SH-SY5Y (cell line): Measurements from ENCODE around the gene CDK5RAP1.

Experiments used
- GATA2 ChIP-seq: IDR thresholded peaks from 2 replicates; pipeline ENCODE4 v1.6.1; 2011; ENCODE audit warnings: mild to moderate bottlenecking, low read depth, low read length
- GATA3 ChIP-seq: IDR thresholded peaks from 2 replicates; pipeline ENCODE4 v1.6.1; 2011; ENCODE audit warnings: low read depth, mild to moderate bottlenecking, low read length, moderate library complexity

The CDK5RAP1 gene

GRCh38 chr20:33401184-33401920 lies at the start of gene CDK5RAP1:
Gene CDK5RAP1, minus strand, starts transcription at chr20:33401519. Its CDS starts 4,455 bp downstream, at chr20:33397064.
- no peak for TF ChIP-seq GATA2
- TF ChIP-seq GATA3 = no peak

- TF ChIP-seq GATA2 (no peak), GATA3 (no peak)
Measured at GRCh38 chr20:33450867-33451266, 49.5 kb upstream of the CDK5RAP1 start.

- TF ChIP-seq GATA2 (no peak), GATA3 (no peak)
Measured at GRCh38 chr20:33445881-33446625, 44.7 kb upstream of the CDK5RAP1 start.

- TF ChIP-seq GATA3 (no peak), GATA2 (no peak)
Measured at GRCh38 chr20:33444797-33445560, 43.7 kb upstream of the CDK5RAP1 start.

GRCh38 chr20:33443512-33444239 lies 42.4 kb upstream of the CDK5RAP1 start, which contains the start of gene SNTA1:
Gene SNTA1, minus strand, starts transcription at chr20:33443763. Its CDS starts 143 bp downstream, at chr20:33443620.
- TF ChIP-seq GATA3 = no peak

GRCh38 chr20:33443006-33443511 lies 41.7 kb upstream of the CDK5RAP1 start:
- TF ChIP-seq GATA2 (no peak), GATA3 (no peak)

- TF ChIP-seq GATA3 = no peak
- TF ChIP-seq GATA2 = no peak
Measured at GRCh38 chr20:33442136-33443005, 41.1 kb upstream of the CDK5RAP1 start.

GRCh38 chr20:33441142-33441955 lies 40.0 kb upstream of the CDK5RAP1 start:
- TF ChIP-seq GATA3 = no peak
- TF ChIP-seq GATA2 = no peak

GRCh38 chr20:33438481-33438880 lies 37.2 kb upstream of the CDK5RAP1 start:
- TF ChIP-seq GATA3 (no peak), GATA2 (no peak)

- TF ChIP-seq GATA3 = no peak
- TF ChIP-seq GATA2 = no peak
Measured at GRCh38 chr20:33437141-33437911, 36.0 kb upstream of the CDK5RAP1 start.

GRCh38 chr20:33434434-33434833 lies 33.1 kb upstream of the CDK5RAP1 start:
- TF ChIP-seq GATA3 = no peak
- TF ChIP-seq GATA2 = no peak
